ENCODE results near the gene OPCML.

OPCML gene

DNA sequence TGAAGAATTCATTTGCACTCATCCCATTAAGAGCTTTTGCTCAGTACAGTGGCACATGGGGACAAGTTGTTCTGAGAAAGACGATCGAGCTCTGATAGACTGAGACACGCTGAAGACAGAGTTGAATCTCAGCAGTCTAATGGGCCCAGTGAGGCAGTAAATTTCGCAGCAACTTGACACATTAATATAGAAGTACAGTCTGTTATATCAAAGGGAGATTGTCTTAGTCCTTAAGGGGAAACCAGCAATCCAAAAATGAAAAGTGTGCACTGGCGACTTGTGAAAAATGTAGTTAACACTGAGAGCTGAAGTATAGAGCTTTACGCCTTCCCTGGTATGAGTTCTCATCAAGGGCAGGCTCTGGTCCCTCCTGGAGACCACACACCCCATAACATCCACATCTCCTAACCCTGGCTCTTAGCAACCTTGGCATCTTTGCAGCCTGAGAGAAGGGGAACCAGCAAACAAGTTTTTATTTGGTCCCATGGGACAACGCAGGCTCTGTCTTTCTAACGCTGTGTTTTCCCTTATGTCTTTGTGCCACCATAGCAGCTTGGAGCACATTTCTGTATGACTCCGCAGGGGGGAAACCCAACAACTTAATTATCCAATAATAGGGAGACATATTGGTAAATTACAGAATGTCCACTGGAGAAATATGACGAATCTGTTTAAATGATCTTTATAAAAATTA is 952.5 kb downstream of the OPCML start:
- no peak for DNase-seq (ENCODE audit: low read depth in 1 of 2, low spot score in 1 of 2)
- Histone ChIP-seq H3K27me3 (ENCODE audit: insufficient read depth, poor library complexity, severe bottlenecking) (no peaks in the 10 kb centered on the region), H3K4me3 (replicated peaks; ENCODE audit: insufficient read depth, low read length) (no peak overlapping the region), H3K27ac (replicated peaks) (no peak overlapping the region)
- TF ChIP-seq, protein P1, sequence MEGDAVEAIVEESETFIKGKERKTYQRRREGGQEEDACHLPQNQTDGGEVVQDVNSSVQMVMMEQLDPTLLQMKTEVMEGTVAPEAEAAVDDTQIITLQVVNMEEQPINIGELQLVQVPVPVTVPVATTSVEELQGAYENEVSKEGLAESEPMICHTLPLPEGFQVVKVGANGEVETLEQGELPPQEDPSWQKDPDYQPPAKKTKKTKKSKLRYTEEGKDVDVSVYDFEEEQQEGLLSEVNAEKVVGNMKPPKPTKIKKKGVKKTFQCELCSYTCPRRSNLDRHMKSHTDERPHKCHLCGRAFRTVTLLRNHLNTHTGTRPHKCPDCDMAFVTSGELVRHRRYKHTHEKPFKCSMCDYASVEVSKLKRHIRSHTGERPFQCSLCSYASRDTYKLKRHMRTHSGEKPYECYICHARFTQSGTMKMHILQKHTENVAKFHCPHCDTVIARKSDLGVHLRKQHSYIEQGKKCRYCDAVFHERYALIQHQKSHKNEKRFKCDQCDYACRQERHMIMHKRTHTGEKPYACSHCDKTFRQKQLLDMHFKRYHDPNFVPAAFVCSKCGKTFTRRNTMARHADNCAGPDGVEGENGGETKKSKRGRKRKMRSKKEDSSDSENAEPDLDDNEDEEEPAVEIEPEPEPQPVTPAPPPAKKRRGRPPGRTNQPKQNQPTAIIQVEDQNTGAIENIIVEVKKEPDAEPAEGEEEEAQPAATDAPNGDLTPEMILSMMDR (IDR thresholded peaks at IDR 0.05; ENCODE audit: insufficient read depth, low read length), result no peak
- TF ChIP-seq POLR2AphosphoS5 (IDR thresholded peaks at IDR 0.05; ENCODE audit: low read depth), result no peak
- no peak for TF ChIP-seq SPI1 (IDR thresholded peaks at IDR 0.05; ENCODE audit: borderline replicate concordance, low read depth)
- TF ChIP-seq, protein P2, sequence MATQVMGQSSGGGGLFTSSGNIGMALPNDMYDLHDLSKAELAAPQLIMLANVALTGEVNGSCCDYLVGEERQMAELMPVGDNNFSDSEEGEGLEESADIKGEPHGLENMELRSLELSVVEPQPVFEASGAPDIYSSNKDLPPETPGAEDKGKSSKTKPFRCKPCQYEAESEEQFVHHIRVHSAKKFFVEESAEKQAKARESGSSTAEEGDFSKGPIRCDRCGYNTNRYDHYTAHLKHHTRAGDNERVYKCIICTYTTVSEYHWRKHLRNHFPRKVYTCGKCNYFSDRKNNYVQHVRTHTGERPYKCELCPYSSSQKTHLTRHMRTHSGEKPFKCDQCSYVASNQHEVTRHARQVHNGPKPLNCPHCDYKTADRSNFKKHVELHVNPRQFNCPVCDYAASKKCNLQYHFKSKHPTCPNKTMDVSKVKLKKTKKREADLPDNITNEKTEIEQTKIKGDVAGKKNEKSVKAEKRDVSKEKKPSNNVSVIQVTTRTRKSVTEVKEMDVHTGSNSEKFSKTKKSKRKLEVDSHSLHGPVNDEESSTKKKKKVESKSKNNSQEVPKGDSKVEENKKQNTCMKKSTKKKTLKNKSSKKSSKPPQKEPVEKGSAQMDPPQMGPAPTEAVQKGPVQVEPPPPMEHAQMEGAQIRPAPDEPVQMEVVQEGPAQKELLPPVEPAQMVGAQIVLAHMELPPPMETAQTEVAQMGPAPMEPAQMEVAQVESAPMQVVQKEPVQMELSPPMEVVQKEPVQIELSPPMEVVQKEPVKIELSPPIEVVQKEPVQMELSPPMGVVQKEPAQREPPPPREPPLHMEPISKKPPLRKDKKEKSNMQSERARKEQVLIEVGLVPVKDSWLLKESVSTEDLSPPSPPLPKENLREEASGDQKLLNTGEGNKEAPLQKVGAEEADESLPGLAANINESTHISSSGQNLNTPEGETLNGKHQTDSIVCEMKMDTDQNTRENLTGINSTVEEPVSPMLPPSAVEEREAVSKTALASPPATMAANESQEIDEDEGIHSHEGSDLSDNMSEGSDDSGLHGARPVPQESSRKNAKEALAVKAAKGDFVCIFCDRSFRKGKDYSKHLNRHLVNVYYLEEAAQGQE (IDR thresholded peaks at IDR 0.05; ENCODE audit: insufficient replicate concordance, low read depth), result no peak
- TF ChIP-seq GABPA (IDR thresholded peaks at IDR 0.05; ENCODE audit: low read depth), result no peak

DNA sequence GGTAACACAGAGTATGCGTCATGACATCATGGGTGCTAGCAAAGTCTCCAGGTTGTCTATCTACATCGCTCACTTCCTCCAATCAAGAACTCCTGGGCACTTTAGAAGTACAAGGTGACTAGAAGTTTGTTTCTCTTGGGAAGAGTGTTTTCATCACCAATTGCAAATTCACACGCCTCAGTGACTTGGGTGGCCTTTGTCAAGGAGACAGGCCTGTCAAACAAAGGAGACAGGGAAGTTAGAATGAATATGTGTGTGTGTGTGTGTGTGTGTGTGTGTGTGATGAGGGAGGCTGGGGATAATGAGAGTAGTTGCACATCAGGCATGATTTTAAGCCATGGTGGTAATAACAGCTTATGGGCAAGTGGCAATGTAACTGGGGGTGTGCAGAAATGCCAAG is 953.2 kb downstream of the OPCML start:
- H3K27ac ChIP-seq (replicated peaks), result no peak overlapping the region
- no peak for DNase-seq (ENCODE audit: low read depth in 1 of 2, low spot score in 1 of 2)
- no peaks in the 10 kb centered on the region for H3K27me3 ChIP-seq (ENCODE audit: insufficient read depth, poor library complexity, severe bottlenecking)
- TF ChIP-seq SPI1 (IDR thresholded peaks at IDR 0.05; ENCODE audit: borderline replicate concordance, low read depth), result no peak
- TF ChIP-seq, protein P1 (IDR thresholded peaks at IDR 0.05; ENCODE audit: insufficient read depth, low read length), result no peak
- TF ChIP-seq GABPA (IDR thresholded peaks at IDR 0.05; ENCODE audit: low read depth), result no peak
- TF ChIP-seq, protein P2 (IDR thresholded peaks at IDR 0.05; ENCODE audit: insufficient replicate concordance, low read depth), result no peak
- no peak for TF ChIP-seq POLR2AphosphoS5 (IDR thresholded peaks at IDR 0.05; ENCODE audit: low read depth)
- H3K4me3 ChIP-seq (replicated peaks; ENCODE audit: insufficient read depth, low read length), result no peak overlapping the region

DNA sequence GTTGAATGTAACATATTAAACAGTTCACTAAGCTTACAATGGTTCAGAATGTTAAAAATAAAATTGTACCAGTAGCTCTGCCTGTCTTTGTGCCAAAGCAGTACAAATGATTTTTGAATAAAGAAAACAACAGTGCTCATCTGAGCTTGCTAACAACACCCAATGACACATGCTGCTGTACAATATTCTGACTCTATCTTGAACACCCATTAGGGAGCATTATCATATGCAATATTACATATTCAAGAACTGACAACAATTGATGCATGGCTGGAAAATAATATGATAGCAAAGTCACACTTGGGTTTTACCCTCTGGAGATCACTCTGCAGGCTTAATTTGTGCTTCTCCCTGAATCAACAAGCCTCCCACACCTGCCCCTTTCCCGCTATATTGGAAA is 953.7 kb downstream of the OPCML start:
- no peak for DNase-seq (ENCODE audit: low read depth in 1 of 2, low spot score in 1 of 2)
- TF ChIP-seq, protein P1 (IDR thresholded peaks at IDR 0.05; ENCODE audit: insufficient read depth, low read length), result no peak
- TF ChIP-seq POLR2AphosphoS5 (IDR thresholded peaks at IDR 0.05; ENCODE audit: low read depth) (no peak), SPI1 (IDR thresholded peaks at IDR 0.05; ENCODE audit: borderline replicate concordance, low read depth) (no peak), GABPA (IDR thresholded peaks at IDR 0.05; ENCODE audit: low read depth) (no peak)
- TF ChIP-seq, protein P2 (IDR thresholded peaks at IDR 0.05; ENCODE audit: insufficient replicate concordance, low read depth), result no peak
- Histone ChIP-seq H3K4me3 (replicated peaks; ENCODE audit: insufficient read depth, low read length) (no peak overlapping the region), H3K27ac (replicated peaks) (no peak overlapping the region), H3K27me3 (ENCODE audit: insufficient read depth, poor library complexity, severe bottlenecking) (no peaks in the 10 kb centered on the region)

All from HL-60 (cell line).